Stimulated activated CD8-positive, alpha-beta memory T cell treated with anti-CD3 and anti-CD28 coated beads, Interleukin-12 subunit alpha, Interleukin-12 subunit beta, amount 100 ng/mL, for 4 hours (primary cell): ENCODE measurements around the gene RABEP2.
"Not testable (repeated sequence)": the region's sequence is repeated elsewhere in the genome, so short reads cannot be mapped to it uniquely, and the experiment has no call there.

Experiments
- DNase-seq: peaks from one replicate; pipeline ENCODE4 v3.0.0-alpha.2; 2020; ENCODE audit warnings: low read depth

Gene RABEP2

DNA sequence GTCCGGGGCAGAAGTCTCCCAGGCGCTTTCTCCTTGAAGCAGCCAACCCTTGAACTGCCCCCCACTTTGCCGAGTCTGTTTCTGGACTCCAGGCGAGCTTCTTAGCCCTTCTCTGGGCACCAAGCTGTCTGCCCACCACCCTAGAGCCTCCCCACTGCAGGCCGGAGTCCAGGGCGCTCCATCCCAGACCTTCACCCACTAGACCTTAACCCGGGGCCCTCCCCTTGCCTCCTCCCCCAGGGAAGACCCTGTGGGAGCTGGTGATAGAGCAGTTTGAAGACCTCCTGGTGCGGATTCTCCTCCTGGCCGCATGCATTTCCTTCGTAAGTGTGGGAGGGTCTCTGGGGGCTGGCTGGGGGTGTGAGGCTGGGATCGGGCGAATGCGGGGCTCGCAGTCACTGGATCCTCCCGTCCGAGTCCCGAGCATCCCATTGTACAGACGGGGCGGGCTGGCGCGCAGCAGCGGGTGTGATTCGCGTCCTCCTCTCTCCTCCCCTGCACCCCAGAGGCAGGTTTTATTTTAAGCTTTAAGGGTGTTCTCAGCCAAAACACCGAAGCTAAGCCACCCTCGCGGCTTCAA lies 45.7 kb downstream of the RABEP2 start:
- no peak for DNase-seq

- DNase-seq = no peak
These were observed 46.7 kb downstream of the RABEP2 start, which contains the start of gene ATP2A1 for GRCh38 chr16:28878083-28878926. Gene ATP2A1 (plus strand): TSS chr16:28878488. CDS start chr16:28878672, 184 bp downstream.

GRCh38 chr16:28877655-28878000 lies 47.4 kb downstream of the RABEP2 start:
- no peak for DNase-seq

DNA sequence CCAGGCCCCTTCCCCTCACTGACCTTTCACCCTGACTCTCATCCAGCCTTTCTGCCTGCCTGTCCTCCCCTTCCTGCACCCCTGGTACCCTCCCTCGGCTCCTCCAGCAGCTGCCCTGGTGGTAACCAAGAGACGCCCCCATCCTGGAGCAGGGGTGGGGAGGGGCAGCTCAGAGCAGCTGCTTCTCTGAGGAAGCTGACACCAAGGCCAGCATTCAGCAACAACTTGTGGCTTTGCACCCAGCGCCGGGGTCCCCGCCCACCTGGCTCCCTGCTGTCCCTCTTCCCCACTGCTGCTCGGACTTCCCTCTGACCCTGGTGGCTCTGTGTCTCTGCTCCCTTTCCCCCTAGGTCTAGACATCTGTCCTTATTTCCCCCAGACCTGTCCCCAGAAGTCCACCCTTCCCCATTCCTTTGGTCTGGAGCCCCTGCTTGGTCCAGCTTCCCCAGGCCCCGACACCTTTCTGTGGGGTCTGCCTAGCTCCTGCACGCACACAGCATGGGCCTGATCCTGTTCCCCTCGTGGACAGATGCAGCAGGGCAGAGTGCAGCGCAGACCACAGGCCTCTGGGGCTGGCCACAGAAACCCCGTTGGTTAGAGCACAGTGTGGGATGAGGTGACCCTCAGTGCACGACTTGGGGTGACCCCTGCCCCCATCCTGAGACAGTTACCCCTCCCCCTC lies 47.9 kb downstream of the RABEP2 start:
- no peak for DNase-seq

GRCh38 chr16:28876019-28876659 lies 48.9 kb downstream of the RABEP2 start:
- no peak for DNase-seq

DNA sequence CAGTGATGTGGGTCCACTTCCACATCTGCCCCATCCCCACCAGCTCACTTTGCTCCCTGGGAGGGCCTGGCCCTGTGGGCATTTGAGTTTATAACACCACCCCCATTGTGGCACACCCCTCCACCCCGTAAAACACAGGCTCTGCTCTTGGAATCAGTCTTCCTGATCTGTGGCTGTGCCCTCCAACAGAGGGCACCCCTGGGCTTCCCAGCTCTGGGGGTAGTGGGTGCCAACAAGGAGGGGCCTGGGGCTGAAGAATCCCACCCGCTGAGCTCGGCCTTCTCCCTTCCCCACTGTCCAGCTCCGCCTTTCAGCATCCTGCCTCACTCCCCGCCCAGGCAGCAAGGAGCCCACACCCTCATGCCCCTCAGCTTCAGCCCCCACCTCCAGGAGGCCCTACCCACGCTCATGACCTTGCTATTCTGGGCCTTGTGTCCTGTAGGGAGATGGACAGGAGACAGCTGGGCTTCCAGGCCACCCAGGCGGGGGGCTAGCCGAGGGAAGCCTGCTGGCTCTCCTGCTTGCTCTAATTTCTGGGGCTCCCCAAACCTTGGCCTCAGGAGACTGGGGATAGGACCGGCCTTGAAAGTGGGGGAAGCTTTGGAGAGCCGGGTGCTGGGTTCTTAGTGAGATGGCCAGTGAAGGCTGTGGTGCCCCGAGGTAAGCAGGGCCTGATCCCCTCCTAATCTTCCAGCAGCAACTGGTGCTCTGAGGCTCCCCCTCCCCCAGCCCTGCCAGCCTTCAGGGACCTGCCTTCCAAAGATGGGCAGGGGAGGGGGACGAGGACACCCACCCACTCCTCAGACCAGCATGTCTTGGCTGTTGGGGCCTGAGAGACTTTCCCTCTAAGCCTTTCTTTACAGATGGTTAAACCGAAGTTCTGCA lies 49.7 kb downstream of the RABEP2 start:
- no peak for DNase-seq

- DNase-seq = no peak
These were observed 50.6 kb downstream of the RABEP2 start for GRCh38 chr16:28874406-28874805.

- DNase-seq = peak; percentile 37
These were observed 51.4 kb downstream of the RABEP2 start for GRCh38 chr16:28873543-28874201.

- no peak for DNase-seq
These were observed 52.1 kb downstream of the RABEP2 start for GRCh38 chr16:28872952-28873351.

- no peak for DNase-seq
These were observed 55.8 kb downstream of the RABEP2 start for GRCh38 chr16:28869201-28869600.

- DNase-seq = not testable (repeated sequence)
These were observed 57.4 kb downstream of the RABEP2 start for GRCh38 chr16:28867646-28868045.

GRCh38 chr16:28867241-28867640 lies 57.8 kb downstream of the RABEP2 start:
- DNase-seq = no peak

- no peak for DNase-seq
These were observed 58.6 kb downstream of the RABEP2 start for GRCh38 chr16:28866454-28866804.

GRCh38 chr16:28865722-28866453 lies 59.1 kb downstream of the RABEP2 start:
- DNase-seq = no peak

DNA sequence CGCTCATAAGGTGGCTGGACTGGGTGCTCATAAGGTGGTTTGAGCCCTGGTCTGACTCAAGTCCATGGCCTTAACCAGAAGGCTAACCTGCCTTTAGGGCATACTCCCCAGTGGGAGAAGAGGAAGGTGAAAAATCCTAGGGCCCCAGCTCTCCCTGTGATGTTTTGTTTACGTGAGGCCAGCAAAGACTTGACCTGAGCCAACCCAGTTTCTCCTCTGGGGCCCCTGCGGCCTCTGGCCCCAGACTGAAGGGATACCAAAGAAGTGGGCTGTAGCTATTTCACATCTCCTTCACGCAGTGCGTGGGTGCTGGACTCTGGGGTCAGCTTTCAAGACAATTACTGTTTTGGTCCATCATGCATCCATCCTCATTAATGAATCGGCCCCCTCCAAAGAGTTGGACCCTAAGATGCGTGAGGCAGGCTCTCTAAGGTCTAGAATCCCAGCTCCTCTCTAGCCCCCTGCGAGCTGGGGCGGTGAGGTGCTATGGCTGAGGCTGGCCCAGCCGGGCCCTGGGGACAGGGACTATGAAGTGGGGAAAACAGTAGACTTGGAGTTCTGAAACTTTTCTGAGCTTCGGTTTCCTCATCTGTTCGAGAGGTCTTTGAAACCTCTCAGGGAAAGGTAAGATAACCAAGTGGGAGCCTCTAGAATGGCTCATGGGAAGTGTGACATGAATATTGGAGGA lies 59.9 kb downstream of the RABEP2 start:
- DNase-seq = no peak

DNA sequence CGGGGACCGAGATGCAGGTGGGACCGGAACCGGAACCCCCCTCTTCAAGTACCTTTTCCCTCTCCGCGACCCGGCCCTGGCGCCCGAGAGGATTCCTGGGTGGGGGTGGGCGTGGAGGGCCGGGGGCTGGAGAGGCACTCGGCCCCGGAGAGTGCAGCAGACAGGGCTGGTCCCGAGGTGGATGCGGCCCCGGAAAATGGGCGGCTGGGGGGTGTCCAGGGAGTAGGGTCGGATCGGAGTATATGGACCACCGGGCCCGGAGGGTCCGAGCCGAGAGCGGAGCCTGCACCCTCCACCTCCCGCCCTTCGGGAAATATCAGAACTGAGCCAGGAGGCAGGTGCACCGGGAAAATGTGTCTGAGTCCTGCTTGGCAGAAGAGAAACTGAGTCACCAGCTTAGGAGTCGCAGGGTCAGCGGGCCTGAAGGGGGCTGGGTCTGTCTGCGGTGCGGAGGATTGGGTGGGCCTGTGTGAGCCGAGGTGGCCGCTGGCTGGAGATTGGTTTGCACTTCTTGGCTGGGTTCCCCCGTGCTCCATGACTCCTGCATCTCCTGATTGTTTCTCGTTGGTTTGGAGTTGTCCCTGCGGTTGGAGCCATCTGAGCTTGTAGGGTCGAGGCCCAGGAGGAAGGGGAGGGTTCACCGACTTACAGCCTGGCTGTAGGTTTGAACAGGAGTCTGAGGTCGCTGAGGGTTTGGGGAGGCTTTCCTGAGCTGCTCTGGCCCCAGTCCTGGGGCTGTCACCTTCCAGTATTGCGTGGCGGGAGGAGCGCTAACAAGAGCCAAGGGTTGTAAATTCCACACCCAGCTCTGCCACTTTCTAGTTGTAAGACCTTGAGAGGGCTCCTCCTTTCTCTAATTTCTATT lies 60.9 kb downstream of the RABEP2 start:
- DNase-seq = no peak

DNA sequence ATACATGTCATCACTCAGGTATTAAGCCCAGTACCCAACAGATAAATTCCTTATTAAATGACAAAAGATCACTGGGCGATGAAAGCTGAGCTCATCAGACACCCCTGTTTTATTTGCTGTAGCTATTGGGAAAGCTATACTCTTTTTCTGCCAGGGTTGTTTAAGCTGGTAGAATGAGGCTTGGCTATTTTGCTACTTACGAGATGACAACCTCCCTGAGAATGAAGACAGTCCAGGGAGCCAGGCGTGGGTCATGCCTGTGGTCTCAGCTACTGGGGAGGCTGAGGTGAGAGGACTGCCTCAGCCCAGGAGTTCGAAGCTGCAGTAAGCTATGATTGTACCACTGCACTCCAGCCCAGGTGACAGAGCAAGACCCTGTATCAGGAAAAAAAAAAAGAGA lies 65.7 kb downstream of the RABEP2 start:
- no peak for DNase-seq

DNA sequence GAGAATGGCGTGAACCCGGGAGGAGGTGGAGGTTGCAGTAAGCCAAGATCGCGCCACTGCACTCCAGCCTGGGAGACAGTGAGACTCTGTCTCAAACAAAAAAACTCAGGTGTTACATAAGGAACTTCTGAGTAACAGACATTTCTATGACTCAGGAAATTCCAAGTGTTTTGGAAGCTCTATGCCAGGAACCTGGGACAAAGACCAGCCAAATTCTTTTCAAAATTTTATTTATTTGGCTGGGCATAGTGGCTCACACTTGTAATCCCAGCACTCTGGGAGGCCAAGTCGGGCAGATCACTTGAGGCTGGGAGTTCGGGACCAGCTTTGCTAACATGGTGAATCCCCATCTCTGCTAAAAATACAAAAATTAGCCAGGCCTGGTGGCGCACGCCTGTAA lies 66.6 kb downstream of the RABEP2 start:
- DNase-seq = no peak
